ENCODE results near the gene SHANK2. TPM values are rescaled to one million over a fixed set of nuclear protein-coding genes. Genes with fewer than 3 reads are reported as not detected.

Gene SHANK2
- total and polyA plus RNA-seq, 2 donors (not counting 3 experiments of a cell fraction or from before 2014, with no cell fraction given), result not detected

DNA sequence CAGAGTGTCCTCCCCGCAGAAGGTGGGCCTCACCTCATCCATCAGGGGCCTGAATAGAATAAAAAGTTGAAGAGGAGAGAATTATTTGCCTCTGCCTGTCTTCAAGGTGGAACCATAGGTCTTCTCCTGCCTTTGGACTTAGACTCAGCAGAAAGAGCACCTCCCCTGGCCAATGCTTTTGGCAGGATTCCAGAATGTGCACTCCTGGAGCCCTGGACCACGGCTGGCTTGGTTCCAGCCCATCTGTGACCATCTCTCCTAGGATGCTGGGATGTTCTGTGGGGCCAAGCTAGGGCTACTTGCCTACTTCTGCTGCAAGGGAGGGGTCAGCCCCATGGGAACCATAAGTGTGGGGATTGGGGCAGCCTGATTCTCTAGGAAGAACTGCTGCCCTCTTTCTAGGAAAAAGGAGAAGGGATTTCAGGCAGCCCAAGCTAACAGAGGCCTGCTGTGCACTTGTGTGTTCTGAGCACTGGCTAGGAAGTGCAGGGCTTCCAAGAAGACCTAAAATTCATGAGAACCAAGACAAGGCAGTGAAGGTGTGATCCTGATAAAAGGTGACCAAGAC is 32.2 kb upstream of the SHANK2 start:
- dilution Hi-C loops (cut with MboI; ENCODE audit: extremely low pct_ligation_motif_present, low sequenced_read_pairs) (no loop called here), intact Hi-C loops (cut with micrococcal nuclease) (no loop called here)
- H3K36me3 ChIP-seq (ENCODE audit: control insufficient read depth in 2 of 2, extremely low read depth in 1 of 2, insufficient read depth in 2 of 2, low read length in 2 of 2), result no peaks in the 10 kb centered on the region
- DNase-seq (ENCODE audit: low read depth, low spot score) (no peak), FAIRE-seq (no peak)
- no peak overlapping the region for H3K27ac ChIP-seq (ENCODE audit: insufficient read depth, low read depth, low read length)
- H3K4me2 ChIP-seq (ENCODE audit: insufficient read depth, low read length), result no peak overlapping the region
- H3K9me3 ChIP-seq (replicated peaks; ENCODE audit: control insufficient read depth, insufficient read depth, low read length), result no peaks in the 10 kb centered on the region
- POLR2A ChIA-PET, result no interaction called here
- no peak overlapping the region for H3K4me3 ChIP-seq (replicated peaks in 1 of 3; ENCODE audit: insufficient read depth in 1 of 3, low read depth in 1 of 3, low read length in 3 of 3)
- no peak for TF ChIP-seq FOS (IDR thresholded peaks at IDR 0.05; ENCODE audit: borderline replicate concordance, insufficient read depth, low read length)
- no peaks in the 10 kb centered on the region for H4K20me1 ChIP-seq (replicated peaks; ENCODE audit: control insufficient read depth, extremely low read depth, insufficient read depth, low read length)
- H3K4me1 ChIP-seq (ENCODE audit: control insufficient read depth, extremely low read depth, insufficient read depth, low read length), result no peaks in the 10 kb centered on the region
- BruUV-seq (replicated peaks), result no TSS peak
- H2AFZ ChIP-seq (ENCODE audit: low read depth, low read length), result no peak overlapping the region
- no peaks in the 10 kb centered on the region for H3K9me1 ChIP-seq (replicated peaks; ENCODE audit: control insufficient read depth, extremely low read depth, insufficient read depth, low read length)
- CTCF ChIA-PET, result no interaction called here
- H3K27me3 ChIP-seq (ENCODE audit: control insufficient read depth in 2 of 2, insufficient read depth in 2 of 2, low read length in 2 of 2), result no peaks in the 10 kb centered on the region
- no peak overlapping the region for H3K9ac ChIP-seq (replicated peaks; ENCODE audit: extremely low read depth, insufficient read depth, low read length)
- H3K79me2 ChIP-seq (ENCODE audit: control insufficient read depth, insufficient read depth, low read length), result no peaks in the 10 kb centered on the region

DNA sequence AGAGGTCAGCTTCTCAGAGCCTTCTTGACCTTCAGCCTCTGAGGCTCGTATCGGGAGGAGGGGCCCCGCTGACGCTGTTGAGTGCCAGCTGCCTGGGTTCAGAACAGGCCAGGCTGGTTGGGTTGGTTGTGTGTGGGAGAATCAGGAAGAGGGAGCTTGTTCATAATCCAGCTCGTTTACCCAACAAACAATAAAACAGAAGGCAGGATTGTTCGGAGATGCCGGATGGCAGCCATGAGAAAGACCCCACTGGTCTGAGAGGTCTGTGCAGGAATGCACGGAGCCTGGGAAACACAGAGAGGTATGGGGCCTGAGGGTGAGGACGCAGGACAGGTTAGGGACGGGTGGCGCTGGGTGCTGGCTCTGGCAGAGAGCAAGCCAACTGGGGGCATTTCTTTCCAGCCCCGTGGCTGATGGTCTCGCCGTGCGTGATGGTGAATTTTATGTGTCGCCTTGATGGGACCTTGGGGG is 31.6 kb upstream of the SHANK2 start:
- H3K27ac ChIP-seq (ENCODE audit: insufficient read depth, low read depth, low read length), result no peak overlapping the region
- H3K79me2 ChIP-seq (ENCODE audit: control insufficient read depth, insufficient read depth, low read length), result no peaks in the 10 kb centered on the region
- intact Hi-C loops (cut with micrococcal nuclease), result no loop called here
- no peak for DNase-seq (ENCODE audit: low read depth, low spot score)
- dilution Hi-C loops (cut with MboI; ENCODE audit: extremely low pct_ligation_motif_present, low sequenced_read_pairs), result no loop called here
- BruUV-seq (replicated peaks), result no TSS peak
- H3K4me1 ChIP-seq (ENCODE audit: control insufficient read depth, extremely low read depth, insufficient read depth, low read length), result no peaks in the 10 kb centered on the region
- no peaks in the 10 kb centered on the region for H3K9me1 ChIP-seq (replicated peaks; ENCODE audit: control insufficient read depth, extremely low read depth, insufficient read depth, low read length)
- H3K4me3 ChIP-seq (replicated peaks in 1 of 3; ENCODE audit: insufficient read depth in 1 of 3, low read depth in 1 of 3, low read length in 3 of 3), result no peak overlapping the region
- FAIRE-seq, result no peak
- TF ChIP-seq, protein P1, sequence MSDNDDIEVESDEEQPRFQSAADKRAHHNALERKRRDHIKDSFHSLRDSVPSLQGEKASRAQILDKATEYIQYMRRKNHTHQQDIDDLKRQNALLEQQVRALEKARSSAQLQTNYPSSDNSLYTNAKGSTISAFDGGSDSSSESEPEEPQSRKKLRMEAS (IDR thresholded peaks at IDR 0.05; ENCODE audit: insufficient read depth, insufficient read length), result no peak
- TF ChIP-seq EZH2 (IDR thresholded peaks at IDR 0.05; ENCODE audit: borderline replicate concordance, low read depth, low read length, severe bottlenecking) (no peak), JUN (IDR thresholded peaks at IDR 0.05; ENCODE audit: borderline replicate concordance, insufficient read depth, insufficient read length, low read depth) (no peak), POLR2A (IDR thresholded peaks at IDR 0.05; ENCODE audit: low read depth, low read length) (no peak), CTCF (IDR thresholded peaks at IDR 0.05; ENCODE audit: extremely low read depth in 1 of 2, insufficient read depth in 1 of 2, low read depth in 1 of 2, low read length in 2 of 2) (no peak), FOS (IDR thresholded peaks at IDR 0.05; ENCODE audit: borderline replicate concordance, insufficient read depth, low read length) (no peak), GATA2 (IDR thresholded peaks at IDR 0.05; ENCODE audit: insufficient read depth, insufficient read length, low read depth, low read length) (no peak), POLR2AphosphoS5 (IDR thresholded peaks at IDR 0.05; ENCODE audit: insufficient read depth, low read depth, low read length) (no peak), MYC (IDR thresholded peaks at IDR 0.05; ENCODE audit: low read depth, low read length) (no peak)
- H3K36me3 ChIP-seq (ENCODE audit: control insufficient read depth in 2 of 2, extremely low read depth in 1 of 2, insufficient read depth in 2 of 2, low read length in 2 of 2), result no peaks in the 10 kb centered on the region
- H3K9ac ChIP-seq (replicated peaks; ENCODE audit: extremely low read depth, insufficient read depth, low read length), result no peak overlapping the region
- no peak overlapping the region for H3K4me2 ChIP-seq (ENCODE audit: insufficient read depth, low read length)
- H4K20me1 ChIP-seq (replicated peaks; ENCODE audit: control insufficient read depth, extremely low read depth, insufficient read depth, low read length), result no peaks in the 10 kb centered on the region
- H2AFZ ChIP-seq (ENCODE audit: low read depth, low read length), result no peak overlapping the region
- no peaks in the 10 kb centered on the region for H3K27me3 ChIP-seq (ENCODE audit: control insufficient read depth in 2 of 2, insufficient read depth in 2 of 2, low read length in 2 of 2)
- ChIA-PET CTCF (no interaction called here), POLR2A (no interaction called here)
- H3K9me3 ChIP-seq (replicated peaks; ENCODE audit: control insufficient read depth, insufficient read depth, low read length), result no peaks in the 10 kb centered on the region

Measured in endothelial cell of umbilical vein (primary cell).